GM19099 (cell line): ENCODE measurements around the gene SENP2.

ENCODE experiments used
- POLR2A ChIP-seq: IDR thresholded peaks from 3 replicates; pipeline ENCODE4 v1.6.1; 2011; ENCODE audit warnings: low read depth; ENCODE audit not compliant: insufficient read length; ENCODE audit errors: extremely low read depth

Gene SENP2

DNA sequence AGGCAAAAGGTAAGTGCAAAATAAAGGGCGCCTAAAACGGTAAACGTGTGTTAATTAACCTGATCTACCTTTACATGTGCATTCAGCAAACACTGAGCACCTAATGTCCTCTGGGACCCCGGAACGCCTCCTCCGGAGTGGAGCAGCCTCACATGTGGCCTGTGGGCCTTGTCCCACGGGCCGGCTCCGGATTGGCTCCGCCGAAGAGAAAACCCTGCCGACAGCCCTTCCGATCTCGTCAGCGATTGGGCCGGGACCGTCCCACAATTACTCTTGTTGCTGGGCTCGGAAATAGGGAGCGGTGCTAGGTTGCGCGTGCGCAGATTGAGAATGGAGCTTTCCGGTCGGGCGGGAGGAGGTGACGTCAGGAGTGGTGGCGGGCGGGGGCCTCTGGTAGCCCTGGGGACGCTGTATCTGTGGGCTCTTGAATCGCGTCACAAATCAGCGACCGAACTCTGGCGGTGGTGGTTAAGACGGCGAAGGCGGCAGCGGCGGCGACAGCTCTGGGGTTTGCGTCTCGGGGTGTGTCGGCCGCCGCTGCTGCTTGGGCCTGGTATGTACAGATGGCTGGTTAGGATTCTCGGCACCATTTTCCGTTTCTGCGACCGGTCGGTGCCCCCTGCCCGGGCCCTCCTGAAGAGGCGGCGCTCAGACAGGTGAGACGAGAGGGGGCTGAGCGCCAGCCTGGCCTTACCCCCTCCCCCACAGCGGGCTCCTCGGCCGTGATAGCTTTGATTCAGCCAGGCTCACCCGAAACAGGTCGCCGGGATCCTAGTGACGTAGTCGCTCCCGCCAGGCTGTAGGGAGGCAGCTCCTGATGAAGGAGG, at the start of gene SENP2:
SENP2 (plus strand) TSS at position 437 of the 827 bp plus-strand sequence; CDS start at position 556, 119 bp downstream.
- peak; percentile 81 for TF ChIP-seq POLR2A

DNA sequence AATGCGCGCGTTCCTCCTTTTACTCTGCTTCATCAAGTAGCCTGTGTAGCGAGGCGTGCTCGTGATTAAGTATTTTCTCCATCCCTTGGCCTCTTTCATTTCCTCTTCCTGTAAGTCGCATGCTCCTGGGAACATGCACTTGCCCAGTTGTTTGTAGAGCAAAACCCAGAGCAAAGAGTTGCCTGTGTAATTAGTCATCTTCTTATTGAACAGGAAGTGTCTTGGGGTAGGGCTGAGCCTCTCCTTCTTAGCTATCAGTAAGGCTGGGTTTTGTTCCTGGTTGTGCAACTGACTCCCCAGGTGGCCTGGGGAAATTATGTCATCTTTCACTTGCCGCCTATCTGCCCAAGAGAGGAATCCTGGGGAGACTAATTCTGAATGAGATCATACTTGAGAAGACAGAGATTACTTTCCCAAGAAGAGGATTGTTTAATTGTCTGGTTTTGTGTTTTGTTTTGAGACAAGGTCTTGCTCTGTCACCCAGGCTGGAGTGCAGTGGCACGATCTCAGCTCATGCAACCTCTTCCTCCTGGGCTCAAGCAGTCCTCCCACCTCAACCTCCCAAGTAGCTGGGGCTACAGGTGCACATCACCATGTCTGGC, 48.6 kb upstream of the SENP2 start:
- TF ChIP-seq POLR2A = no peak

DNA sequence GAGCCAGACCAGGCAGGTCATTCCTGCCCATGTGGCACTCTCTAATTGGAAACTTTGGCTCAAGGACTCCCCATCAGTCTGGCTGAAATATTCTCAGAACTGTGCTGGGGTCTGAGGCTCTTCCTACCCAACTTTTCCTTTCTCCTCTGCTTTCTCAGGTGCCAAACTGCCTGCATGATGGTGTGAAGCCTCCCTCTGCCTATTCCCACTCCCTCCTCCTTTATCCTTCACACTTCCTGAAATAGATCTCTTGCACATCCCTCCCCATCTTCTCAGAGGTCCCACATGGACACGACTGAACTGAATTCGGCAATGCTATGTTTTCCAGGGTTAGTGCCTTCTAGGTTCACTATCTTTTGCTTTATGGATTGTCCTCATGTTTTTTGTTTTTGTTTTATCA, 46.2 kb upstream of the SENP2 start:
- no peak for TF ChIP-seq POLR2A

DNA sequence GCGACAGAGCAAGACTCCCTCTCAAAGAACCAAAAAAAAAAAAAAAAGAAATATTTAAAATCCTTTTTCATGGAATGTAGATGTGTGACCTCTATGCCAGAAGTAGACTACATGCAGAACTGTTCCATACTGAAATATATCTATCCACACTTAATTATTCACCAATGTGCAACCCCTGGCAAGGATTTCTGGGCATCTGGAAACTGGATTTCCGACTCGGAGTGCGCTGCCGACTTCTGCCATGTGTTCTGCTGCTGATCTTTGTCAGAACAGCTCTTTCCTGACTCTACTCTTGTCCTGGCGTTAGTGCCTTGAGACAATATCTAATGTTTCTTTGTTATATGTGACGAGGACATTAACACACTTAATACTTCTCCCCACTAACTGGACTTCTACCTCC, 45.4 kb upstream of the SENP2 start:
- TF ChIP-seq POLR2A = no peak

DNA sequence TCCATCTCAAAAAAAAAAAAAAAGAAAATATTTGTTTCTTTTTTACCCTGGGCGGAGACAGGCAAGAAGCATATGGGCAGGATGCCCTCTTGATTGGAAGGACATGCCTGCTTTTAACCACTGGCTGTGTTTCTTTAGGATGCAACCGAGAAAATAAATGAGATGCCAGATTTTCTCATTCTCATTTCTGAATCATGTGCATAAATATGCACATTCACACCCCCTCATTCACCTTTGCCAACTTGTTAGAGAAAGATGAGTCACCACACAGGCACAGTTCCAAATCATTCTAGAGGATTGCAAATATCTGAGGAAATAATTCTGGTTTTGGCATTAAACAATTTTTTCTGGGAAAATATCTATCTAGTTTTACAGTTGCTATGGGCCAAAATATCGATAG, 37.0 kb upstream of the SENP2 start:
- TF ChIP-seq POLR2A = no peak

DNA sequence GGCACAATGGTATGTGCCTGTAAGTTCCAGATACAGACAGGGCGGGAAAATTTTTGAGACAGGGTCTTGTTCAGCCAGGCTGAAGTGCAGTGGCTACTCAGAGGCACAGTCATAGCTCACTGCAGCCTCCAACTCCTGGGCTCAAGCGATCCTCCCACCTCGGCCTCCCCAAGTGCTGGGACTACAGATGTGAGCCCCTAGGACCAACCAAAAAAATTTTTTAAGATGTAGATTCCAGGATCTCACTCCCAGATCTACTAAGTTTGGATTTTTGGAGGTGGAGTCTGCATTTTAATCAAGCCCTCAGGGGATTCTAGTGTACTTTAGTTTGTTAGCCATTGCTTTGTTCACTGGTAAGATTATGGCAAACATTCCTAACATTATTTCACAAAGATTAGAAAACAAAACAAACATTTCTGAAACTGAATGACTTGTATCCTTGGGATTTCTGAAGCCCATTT, 36.4 kb upstream of the SENP2 start:
- TF ChIP-seq POLR2A = no peak

DNA sequence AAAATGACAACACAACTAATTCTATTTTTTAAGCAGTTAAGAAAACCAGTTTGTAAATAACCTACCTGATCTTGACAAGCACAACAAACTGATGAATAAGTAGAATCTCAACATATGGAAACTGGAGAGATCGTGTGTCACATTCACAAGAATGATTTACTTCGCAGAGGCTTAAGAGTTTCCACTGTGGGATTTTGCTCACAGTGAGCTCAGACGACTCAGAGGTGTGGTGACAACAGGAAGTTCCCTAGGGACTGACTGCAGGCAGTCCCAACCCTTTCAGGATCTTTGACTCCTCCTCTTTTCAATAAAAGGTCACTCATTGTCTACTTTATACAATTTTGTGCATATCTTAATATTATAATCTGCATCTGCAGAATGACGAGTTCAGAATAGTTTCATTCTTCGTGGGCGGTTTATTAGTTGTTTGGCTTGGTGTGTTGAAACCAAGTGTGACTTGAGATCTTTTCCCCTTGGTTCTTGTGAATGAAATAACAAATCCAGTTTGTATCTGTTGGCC, 33.7 kb upstream of the SENP2 start, which contains the start of gene LIPH:
LIPH (minus strand) TSS at position 231 of the 520 bp plus-strand sequence; CDS start at position 114, 117 bp downstream.
- TF ChIP-seq POLR2A = peak; percentile 55

DNA sequence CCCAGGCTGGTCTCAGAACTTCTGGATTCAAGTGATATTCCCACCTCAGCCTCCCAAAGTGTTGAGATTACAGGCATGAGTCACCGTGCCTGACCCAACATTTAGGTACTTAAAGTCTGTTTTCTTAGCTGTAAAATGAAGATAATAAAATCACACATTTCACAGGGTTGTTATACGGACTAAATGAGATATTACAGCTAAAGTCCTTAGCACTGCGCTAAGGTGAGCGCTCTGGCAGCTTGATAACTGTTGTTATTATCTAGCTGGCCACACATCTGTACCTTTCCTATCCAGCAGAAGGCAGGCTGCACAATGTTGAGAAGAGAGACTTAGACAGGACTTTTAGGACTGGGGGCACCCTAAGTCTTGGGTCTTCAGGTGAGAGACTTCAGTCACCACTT, 31.0 kb upstream of the SENP2 start:
- no peak for TF ChIP-seq POLR2A

DNA sequence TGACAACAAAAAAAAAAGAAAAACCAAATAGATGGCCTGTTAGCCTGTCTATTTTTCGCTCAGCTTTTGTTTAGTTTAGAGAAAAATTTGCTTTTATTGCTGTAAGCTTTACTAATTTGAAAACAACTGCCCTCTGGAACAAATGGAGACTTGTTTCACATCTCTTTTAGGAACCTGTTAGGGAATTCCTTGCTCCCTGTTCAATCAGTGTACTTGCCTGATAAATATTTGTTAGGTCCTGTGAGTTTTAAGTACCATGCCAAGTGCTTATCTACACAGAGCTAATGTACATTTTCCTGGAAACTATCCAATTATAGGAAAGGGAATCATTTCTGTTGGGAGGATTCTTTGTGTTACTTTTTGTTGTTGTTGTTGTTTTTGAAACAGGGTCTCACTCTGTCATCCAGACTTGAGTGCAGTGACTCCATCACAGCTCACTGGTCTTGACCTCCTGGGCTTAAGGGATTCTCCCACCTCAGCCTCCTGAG, 30.2 kb upstream of the SENP2 start:
- no peak for TF ChIP-seq POLR2A

DNA sequence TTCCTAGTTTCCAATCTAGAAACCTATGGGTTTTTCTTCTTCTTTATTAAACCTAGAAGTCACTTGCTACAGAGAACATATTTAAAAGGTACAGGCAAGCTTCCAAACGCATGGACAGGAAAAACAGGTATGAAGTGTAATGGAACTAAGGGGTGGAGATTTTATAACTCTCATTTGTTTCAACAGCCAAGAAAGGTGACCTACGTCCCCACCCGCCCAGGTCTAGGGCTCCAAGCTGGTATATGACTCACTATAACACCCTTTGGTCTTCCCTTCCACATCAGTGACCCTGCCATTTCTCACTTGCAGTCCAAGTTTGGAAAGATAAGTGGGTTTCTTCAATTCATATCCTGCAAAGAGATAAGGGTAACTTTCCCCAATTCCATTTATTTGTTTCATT, 27.7 kb upstream of the SENP2 start:
- no peak for TF ChIP-seq POLR2A

DNA sequence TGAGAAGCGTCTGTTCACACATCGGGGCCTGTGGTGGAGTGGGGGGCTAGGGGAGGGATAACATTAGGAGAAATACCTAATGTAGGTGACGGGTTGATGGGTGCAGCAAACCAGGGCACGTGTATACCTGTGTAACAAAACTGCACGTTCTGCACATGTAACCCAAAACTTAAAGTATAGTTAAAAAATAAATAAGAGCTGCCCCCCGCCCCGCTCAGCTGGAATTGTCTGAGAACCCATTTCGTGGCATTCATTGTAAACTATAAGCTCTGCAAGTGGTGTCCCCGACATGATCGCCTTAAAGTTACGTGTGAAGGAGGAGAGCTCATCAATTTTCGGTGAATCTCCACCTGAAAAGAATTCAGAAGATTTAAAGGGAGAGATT, 26.4 kb upstream of the SENP2 start:
- no peak for TF ChIP-seq POLR2A

DNA sequence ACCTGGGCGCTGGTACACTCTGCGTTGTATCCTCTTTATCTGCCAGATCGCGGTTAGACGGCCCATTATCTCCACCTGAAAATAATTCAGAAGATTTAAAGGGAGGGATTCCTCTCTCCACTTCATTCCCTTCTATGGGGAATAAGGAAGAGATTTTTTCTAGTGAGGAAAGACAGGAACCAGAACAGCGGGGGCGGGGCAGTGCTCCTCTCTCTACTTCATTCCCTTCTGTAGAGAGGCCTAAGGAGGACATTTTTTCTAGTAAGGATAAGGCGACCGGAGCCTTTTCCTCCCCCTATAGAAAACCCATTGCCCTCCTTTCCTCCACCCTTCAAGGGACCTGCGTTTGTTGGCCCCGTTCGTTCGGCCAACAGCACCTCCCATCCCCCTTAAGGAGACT, 25.4 kb upstream of the SENP2 start:
- no peak for TF ChIP-seq POLR2A

DNA sequence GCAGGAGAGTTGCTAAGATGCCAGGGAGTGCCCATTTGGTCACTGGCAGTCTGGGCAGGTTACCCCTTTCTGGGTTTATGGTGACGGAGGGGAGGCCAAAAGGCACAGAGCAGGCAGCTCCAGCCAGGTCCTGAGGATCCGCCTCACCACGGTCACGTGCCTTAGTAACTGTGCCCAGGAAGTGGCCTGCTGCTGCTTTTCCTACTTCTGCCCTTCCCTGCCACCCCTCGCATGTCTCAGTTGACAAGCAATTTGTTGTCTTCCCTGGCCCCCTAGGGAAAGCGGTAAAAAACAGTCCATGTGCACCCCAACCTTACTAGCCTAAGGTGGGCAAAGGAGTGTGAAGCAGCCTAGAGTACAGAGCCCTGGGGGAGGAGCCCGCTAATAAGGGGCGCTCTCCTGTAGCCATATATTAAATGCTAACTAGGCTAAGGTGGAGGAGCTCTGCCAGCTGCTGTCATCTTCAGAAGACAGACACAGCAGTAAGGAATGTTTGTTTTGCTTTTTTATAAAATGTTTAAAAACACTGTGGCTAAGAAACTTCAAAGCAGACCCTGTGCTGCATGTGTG, 24.6 kb upstream of the SENP2 start:
- no peak for TF ChIP-seq POLR2A

DNA sequence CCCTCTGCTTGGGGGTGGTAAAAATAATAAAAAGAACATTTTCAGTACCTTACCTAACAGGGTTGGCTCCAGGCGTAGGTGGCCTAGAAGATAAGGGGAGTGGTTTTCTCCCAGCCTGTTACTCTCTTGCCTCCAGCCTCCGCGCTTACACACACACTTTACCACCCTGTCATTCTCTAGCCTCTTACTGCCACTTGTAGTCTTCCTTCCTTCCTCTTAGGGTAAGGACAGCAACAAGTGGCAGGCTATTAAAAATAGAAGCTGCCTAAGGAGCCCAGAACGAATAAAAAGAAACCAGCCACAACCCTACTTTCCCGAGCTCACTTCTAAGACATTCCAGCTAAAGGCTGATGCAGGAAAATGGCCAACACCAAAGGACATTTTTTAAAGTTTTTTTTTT, 24.1 kb upstream of the SENP2 start:
- TF ChIP-seq POLR2A = no peak

DNA sequence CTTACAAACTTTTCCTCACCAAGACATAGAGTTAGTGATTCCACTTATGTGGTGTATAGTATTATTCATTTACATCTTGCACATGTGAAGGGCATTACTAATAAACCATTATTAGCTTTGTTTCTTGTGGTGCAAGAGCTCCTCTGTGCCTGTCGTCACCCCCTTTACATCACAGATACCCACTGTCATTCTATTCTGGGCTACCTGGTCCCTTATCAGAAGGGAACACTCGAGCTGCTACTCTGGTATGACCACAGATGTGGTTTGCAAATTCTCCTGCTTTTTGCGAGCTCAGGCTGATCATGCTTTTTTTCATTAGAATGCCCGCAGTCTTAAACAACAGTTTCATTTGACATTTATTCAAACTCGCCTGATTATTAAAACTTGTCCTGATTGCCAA, 13.9 kb upstream of the SENP2 start:
- TF ChIP-seq POLR2A = no peak
